Dedifferentiated amniotic fluid mesenchymal stem cell (primary cell): ENCODE results near the gene KCNA3.

Source experiments
- DNase-seq: peaks from one replicate; pipeline ENCODE4 v3.0.0-alpha.2; 2016; ENCODE audit errors: extremely low spot score

Gene KCNA3

DNA sequence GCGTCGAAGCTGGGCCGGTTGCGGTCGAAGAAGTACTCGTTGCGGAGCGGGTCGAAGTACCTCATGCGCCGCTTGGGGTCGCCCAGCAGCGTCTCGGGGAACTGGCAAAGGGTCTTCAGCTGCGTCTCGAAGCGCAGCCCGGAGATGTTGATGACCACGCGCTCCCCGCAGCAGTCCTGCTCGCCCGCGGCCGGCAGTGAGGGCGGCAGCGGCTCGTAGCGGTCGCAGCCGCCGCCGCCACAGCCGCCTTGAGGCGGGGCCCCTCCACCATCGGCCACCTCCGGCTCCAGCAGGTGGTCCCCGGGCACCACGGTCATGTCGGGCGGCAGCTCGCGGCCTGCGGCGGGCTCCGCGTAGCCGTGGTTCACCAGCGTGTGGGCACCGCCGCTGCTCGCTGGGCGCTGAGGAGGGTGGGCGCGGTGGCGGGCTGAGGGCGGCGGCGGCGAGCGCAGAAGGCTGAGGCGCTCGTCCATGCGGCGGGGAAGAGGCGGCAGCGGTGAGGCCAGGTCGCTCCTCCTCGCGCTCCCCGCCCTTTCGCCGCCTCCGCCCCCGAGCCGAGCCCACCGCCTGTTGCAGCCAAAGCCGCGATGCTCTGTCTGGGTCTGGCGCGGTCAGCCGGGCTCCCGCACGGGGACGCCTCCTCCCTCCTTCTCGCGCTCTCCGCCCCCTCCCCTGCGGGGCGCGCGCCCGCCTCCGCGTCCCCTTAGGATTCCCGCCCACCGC lies at the start of gene KCNA3:
KCNA3 (minus strand) TSS at position 604 of the 723 bp plus-strand sequence; CDS start at position 473, 131 bp downstream.
- no peak for DNase-seq

DNA sequence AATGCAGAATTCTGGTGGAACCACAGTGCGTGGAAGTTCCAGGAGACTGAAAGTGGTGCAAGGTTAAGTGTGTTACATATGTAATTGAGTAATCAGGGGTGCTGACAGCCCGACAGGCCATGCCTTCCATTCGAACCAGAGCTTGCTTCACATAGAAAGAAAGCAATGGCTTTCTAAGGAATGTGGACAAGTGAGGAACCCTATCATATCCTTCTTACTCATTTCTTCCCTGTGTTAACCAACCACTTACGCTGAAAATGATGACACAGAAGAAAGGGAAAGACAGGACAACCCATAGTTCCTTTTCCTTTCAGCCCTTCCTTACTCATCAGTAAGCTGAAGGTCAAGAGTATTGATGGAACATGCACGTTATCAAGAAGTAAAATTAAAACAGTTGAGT lies 48.1 kb upstream of the KCNA3 start:
- no peak for DNase-seq

DNA sequence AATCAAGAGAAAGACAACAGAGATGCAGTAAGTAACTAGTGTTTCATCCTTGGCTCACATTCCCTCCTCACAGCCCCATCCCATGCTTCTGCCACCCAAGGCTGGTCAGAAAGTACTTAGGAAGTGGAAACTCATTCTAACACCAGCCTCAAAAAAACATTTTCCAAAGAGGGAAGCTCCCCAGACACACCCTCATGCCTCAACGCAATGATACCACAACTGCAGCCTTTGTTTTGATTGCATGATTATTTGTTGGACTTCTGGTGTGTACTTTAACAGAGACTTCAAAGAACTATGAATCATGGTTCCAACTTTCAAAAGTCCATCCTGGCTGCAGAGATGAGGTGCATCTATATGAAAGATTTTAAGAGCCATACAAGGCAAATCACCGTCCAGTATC lies 45.2 kb upstream of the KCNA3 start:
- no peak for DNase-seq

DNA sequence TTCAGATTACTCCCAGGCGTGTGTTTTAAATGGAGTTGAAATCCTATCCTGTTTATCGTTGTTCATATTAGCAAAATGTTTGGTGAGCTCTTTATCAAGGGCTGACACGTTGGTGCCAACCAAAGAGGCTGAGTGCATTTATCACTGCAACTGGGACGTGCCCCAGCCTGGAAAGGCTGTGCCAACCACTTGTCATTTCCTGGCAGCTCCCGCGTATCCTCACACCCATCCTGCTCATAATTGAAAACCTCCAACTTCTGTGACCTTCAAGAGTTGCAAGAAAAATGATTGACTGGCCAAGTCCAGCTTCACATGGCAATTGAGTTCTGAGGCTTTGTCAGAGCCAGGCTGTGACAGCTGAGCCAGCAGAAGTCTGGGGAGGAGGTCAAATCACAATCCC lies 43.7 kb upstream of the KCNA3 start:
- DNase-seq = no peak

DNA sequence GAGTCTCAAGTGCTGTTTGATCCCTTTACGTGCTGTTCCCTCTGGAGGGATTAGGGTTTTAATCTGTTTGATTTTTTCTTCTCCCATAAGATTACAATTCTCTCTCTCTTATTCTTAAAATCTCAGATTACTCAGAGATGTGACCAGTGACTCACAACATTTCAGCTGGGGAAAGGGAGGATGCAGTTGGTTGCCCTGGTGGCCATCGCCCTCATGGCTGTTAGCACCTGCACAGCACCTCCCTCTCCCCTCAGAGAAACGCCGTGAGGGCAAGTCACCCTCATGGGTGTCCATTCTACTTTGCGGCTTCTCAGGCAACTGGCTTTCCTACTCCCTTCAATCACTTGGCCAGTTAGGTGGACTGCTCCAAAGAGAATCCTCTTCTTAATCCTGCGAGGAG lies 42.4 kb upstream of the KCNA3 start:
- no peak for DNase-seq

DNA sequence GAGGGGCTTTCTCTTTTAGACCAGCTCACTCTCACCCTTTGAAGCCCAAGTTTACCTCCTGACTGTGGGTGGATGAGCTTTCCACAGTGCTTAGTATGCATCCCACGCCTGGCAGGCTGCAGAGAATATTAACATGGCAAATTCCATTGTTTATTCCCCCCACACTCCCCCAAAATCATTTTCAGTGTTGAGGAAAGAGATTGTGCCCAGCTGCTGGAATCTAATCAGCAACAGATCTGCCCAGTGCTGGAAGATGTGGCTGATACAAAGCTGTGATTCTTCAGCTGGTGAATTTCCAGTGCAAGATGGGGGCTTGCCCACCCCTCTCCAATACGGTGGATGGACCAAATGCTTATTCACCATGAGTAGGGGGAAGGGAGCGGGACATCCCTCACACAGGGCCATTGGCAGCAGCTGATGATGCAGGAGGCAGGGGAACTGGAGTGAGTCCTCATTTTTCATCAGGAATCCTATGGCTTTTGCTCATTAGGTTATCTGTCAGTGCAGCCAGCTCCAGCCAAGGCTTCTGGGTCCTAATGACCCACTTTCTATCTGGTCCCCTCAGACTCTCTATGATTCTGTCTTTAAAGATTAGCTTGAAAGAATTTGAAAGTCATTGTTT lies 39.7 kb upstream of the KCNA3 start:
- no peak for DNase-seq

DNA sequence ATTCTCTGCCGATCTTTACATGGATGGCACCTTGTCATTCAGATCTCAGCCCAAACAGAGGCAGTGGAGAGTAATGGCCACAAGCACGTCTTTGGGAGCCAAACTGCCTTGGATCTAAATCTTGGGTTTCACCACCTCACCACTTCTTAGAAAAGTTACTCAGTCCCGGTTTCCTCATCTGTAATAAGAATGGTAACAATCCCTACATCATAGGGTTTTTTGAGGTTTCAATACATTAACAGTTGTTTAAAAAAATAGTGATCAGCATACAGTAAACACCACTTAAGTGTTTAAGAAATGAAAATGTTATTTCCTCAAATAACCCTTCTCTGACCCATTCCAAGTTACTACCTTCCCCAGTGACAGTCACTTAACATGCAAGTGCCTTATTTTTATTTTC lies 38.5 kb upstream of the KCNA3 start:
- no peak for DNase-seq

DNA sequence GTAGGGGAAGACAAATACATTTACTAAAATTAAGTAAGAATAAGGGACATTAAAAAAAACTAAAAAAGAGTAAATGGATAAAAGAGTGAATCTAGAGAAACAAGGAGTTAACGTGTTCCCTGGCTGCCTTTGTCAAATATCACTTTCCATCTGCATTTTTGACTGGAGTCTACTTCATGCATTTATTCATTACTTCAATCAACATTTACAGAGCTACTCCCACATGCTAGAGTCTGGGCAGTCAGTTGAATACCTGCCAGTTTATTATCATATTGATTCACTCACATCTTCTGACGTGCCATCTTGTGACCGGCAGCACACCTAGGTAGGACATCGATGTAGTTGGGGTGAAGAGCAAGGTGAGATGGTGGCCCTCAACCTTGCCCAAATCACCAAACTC lies 35.6 kb upstream of the KCNA3 start:
- no peak for DNase-seq

DNA sequence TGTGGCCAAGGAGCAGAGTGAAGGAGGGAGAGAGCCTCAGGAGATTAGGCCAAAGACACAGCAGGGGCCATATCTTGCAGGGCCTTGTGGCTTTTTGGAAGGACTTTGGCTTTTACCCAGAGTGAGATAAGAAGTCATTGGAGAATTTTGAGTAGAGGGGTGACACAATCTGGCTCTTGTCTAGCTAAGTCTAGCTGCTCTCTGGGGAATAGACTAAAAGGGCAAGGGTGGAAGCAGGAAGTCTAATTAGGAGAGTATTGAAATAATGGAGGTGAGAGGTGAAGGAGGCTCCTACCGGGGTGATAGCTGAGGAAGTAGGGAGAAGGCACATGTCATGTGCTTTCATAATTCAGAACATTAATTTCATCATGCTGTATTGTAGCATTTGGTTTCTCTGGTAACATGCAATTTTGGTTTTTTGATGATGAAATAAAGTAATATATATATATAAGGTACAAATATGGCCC lies 34.3 kb upstream of the KCNA3 start:
- no peak for DNase-seq

DNA sequence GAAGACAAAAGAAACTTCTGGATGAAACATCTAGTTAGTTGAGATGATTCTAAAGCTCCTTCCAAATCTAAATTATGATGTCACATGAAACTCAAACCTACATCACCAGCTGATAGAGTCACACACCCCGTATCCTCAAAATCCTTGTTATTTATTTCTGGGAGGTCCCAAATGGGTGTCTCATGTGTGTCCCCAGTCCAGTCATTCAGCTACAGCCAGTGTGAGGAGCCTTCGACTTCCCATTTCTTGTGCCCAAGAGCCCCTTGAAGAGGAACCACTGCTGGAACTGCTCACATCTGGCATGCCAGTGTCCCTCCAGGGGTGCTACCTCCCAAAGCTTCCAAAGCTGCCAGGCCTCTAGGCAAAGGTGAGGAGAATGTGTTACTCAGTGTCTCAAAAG lies 32.5 kb upstream of the KCNA3 start:
- DNase-seq = no peak

DNA sequence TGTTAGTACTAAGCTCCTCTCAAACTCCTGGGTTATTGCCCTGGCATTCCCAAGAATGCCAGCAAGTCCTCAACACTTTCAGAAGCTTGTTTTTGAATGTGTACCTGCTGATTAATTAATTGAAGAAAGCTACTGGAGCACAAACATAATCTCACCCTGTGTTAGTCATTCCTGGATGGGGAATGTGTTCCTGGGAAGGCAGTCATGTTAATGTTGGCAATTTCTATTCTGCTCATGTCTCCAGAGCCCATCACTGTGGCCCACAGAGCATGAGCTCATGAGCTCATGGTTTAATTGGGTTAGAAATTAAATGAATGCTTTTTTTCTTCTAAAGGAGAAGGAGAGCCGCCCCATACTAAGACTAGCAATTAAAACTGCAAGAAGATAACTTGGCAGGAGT lies 31.9 kb upstream of the KCNA3 start:
- DNase-seq = no peak

DNA sequence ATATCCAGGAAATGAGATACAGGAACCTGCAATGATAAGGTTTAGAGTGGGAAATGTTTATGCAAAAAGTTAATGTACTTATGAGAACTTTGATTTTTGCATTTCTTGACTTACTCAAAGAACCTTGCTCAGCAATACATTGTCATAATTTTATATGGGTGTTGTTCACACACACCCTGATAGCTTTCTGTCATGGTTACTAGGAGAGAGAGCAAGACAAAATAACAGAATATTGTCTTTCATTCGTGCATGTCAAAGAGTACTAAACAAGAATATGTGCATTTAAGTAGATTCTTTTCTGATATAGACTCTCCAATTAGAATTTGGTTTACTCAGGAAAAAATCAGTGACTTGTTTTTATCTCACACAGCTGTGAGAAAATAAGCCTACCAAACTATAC lies 27.5 kb upstream of the KCNA3 start:
- no peak for DNase-seq

DNA sequence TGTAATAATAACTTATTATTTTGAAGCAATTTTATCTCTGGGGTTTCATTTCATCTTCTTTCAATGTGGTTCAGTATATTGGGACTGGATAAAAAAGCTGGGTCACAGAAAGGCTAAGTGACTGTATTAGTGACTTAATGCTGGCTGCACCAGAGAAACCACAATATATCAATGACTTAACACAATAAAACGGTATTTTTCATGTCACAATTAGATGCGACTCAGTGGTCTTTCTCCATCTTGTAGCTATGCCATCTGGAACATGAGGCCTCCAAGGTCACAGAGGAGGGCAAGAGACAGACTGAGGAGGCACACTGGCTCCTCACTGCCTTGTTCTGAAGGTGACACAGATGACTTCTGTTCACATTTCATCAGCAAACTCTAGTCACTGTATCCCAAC lies 26.0 kb upstream of the KCNA3 start:
- no peak for DNase-seq

DNA sequence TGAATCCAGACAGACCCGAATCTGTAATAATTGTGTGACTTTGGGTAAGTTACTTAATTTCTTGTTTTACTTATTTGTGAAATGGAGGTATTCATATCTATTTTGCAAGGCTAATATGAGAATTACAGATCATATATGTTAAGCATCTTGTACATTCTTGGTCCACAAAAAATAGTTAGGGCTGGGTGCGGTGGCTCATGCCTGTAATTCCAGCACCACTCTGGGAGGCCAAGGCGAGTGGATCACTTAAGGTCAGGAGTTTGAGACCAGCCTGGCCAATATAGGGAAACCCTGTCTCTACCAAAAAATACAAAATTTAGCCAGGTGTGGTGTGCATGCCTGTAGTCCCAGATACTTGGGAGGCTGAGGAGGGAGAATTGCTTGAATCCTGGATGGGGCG lies 22.9 kb upstream of the KCNA3 start:
- DNase-seq = no peak

DNA sequence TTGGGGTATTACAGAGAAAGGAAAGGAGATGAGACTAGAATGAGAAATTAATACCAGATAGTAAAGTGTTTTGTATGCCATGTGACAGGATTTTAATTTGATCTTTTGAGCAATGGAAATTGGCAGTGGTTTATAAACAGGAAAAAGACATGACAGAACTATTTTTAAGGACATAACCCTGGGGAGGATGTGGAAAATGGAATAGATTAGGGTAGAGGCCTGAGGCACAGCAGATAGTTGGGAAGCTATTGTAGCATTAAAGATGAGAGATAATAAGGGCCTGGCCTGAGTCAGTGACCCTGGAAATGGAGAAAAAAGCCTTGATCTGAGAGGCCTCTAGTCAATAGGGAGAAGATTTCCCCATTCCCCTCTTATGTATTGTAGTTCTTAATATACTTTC lies 22.1 kb upstream of the KCNA3 start:
- DNase-seq = no peak

DNA sequence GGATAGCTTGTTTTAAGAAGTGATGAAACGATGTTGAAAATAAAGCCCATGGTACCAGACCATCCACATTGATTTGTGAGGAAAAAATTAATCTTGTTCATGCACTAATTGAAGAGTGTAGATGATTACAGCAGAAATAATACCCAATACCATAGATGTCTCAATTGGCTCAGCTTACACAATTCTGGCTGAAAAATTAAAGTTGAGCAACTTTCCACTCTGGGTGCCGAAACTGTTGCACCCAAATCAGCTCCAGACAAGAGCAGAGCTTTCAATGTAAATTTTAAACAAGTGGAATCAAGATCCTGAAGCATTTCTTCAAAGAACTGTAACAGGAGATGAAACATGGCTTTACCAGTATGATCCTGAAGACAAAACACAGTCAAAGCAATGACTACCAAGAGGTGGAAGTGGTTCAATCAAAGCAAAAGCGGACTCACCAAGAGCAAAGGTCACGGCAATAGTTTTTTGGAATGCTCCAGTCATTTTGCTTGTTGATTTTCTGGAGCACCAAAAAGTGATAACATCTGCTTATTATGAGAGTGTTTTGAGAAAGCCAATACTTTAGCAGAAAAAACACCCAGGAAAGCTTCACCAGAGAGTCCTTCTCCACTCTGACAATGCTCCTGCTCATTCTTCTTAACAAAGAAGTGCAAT lies 16.1 kb upstream of the KCNA3 start:
- DNase-seq = no peak

DNA sequence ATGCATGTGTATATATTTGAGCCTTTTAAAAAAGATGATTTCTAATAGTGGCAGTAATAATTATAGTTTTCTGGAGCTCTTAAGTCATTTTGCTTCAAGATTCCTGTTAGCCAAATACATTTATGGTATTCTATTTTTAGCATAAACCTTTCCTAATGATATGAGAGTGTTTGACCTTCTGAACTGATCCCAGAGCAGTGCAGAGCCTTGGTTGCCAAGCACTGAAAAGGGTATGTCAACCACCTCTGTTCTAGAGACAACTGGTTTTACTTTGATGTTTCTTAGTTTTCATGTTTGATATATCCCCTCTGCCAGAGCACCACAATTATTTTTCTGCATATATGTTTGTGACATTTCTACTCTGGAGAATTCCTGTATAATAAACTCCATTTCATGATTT lies 15.1 kb upstream of the KCNA3 start:
- DNase-seq = no peak

DNA sequence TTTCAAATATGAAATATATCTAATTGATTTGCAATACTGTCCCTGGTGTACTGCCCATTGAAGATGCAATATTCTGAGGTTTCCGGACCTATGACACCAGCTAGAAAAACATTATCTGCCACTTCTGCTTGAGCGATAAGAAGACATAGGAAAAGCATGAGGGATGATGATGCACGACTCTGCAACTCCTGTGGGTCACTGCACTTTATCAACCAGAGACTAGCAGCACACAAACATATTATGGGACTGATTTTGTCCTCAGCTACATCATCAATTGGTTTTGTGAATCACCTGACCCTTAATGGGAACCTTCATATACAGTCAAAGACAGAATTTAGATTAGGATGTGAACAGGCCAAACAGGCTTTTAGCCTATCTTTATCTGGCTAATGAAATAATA lies 13.8 kb upstream of the KCNA3 start:
- DNase-seq = no peak

DNA sequence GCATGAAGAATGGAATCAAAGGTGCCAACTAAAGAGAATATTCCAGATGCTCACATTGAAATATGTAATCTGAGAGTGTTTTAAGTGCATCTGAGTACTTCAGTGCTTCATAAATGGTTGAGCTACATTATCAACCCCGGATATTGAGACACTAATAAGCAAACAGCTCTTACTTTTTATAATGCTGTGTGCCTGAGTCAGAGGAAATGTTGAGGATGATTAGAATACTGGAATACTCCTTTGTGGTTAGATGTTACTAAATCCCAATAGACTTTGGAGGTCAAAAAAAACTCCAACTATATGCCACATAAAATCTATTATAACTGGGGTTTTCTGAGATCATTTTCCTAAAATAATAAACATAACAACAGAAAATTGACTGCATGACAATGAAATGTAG lies 12.5 kb upstream of the KCNA3 start:
- no peak for DNase-seq

DNA sequence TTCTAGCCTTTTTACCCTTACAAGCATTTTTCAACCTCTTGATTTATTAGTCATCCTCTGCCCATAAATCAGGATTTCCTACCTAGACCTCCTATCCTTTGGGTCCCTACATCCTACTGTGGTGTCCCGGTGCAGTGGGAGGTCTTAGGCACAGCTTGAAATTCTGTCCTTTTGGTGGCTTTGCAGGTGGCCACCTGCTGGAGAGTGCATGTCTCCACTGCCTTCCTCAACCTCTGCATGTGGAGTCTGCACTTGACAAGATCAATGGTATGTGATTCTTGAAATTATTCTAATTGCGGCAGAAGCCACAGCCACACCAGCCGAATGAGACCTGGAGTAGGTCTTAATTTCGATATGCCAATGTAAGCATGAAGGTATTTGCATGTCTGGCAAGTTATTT lies 11.4 kb upstream of the KCNA3 start:
- DNase-seq = no peak

DNA sequence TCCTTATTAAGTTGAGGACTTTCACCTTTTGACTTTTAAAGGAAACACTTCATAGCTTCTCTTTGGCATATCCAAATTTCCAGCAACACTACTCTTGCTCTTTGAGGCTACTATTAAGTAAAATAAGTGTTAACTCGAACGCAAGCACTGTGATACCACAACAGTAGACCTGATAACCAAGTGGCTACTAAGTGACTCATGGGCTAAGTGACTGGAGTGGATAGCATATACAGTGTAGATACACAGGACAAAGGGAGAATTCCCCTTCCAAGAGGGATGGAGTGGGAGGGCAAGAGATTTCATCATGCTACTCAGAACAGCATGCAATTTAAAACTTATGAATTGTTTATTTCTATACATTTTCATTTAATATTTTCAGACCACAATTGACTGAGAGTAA lies 9.8 kb upstream of the KCNA3 start:
- no peak for DNase-seq

DNA sequence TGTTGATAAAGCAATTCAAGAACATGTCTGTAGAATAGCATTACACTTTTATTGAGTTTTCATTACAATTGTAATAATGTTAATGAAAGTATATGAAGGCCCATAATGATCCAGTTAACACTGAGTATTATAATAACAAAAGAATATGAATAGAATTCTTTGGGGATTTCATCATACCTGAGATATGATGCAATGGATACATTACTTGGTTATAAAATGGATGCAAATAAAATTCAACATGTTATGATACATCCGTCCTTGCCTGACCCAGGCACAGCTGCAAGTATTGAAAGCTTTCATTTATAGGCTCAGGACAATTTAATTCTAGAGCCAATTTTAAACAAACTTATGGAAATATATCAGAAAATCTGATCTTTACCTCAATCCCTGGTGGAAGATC lies 8.2 kb upstream of the KCNA3 start:
- no peak for DNase-seq

DNA sequence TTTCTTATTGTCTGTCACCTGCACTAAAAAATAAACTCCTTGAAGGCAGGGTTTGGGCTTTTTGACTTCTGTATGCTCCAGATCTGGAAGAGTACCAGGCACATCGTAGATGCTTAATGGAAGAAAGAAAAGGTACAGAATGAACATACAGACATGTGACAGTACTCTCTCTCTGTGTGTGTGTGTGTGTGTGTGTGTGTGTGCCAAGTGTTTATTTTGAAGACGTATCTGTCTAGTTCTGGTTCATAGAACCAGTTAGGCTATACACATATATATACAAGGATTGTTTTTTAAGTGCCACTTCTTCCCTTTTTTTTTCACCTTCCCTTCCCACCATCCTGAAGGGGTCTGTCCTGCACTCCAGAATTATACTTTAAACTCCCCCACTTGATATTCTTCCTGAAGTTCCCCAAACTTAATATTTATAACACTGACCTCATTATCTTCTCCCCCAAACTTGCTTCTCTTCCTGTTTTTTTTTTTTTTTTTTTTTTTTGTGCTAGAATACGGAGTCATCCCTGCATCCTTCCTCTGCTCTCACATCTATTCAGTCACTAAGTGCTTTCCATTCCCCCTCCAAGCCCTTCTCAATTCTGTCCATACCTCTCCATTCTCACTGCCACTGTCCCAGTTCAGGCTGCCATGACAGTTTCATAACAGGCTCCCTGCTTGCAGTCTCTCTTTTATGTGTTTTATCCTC lies 5.4 kb upstream of the KCNA3 start:
- no peak for DNase-seq
